GM21360 (cell line): ENCODE measurements around the gene VWA7.

ENCODE experiments used
- ATAC-seq: cut with Tn5 transposase; IDR thresholded peaks from one replicate; pipeline ENCODE4 v1.9.1; 2021; ENCODE audit warnings: mild to moderate bottlenecking, moderate library complexity; ENCODE audit not compliant: unreplicated experiment

The VWA7 gene

DNA sequence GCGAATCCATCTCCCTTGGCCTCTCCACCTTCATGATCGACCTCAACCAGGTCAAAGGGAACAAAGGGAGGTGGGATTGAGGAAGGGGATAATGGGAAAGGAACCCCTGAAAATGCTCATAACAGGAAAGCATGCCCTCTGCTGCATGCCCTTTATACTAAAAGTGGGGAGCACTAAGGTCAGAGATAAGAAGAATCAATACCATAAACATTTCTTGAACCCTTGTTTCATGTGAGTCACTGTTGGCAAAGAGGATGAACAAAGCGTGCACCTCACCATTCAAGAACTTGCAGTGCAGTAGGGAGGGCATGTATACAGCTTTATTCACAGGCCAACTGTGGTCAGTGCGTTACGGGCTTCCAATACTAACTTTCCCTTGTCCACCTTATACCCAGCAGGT lies 16.3 kb downstream of the VWA7 start:
- no peak for ATAC-seq

DNA sequence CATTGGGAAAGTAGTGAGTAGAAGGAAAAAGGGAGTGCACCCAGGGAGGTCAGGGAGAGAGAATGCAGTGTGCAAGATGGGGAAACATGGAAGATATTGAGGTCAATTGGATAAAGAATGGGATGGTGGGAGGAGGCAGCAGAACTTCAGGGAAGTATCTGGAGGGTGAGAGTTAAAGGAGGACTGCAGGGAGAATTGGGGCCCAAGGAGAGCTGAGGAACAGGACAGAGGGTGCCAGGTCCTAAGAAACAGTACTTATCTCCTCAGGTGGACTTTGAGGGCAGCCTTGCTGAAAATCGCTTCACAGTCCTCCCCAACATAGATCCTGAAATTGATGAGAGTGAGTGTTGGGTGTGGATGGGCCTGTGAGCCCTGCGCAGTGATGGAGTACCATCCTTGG lies 18.8 kb downstream of the VWA7 start:
- no peak for ATAC-seq

DNA sequence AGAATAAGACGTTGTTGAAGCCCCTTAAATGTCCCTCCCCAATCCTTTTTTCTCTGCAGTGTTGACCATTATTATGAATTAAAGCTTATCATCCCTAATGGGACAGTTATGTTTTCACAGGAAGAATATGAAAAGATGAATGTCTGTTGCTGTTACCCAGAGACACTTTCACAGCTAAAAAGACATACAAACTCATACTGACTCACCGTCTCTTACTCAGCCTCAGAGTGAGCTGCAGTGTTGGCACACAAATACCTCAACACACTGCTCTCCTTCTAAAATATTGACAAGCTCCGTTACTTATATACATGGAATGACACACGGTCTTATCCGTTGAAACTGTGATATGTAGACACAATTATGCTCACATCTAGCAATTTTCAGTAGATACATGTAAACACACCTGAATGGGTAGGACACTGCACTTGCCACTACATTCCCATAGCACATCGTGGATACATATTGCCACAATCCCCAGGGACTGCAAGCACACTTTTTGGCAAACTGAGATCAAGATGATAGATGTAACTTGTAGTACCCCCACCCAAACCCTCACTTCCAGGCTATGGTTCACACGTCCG lies 24.3 kb downstream of the VWA7 start:
- no peak for ATAC-seq

DNA sequence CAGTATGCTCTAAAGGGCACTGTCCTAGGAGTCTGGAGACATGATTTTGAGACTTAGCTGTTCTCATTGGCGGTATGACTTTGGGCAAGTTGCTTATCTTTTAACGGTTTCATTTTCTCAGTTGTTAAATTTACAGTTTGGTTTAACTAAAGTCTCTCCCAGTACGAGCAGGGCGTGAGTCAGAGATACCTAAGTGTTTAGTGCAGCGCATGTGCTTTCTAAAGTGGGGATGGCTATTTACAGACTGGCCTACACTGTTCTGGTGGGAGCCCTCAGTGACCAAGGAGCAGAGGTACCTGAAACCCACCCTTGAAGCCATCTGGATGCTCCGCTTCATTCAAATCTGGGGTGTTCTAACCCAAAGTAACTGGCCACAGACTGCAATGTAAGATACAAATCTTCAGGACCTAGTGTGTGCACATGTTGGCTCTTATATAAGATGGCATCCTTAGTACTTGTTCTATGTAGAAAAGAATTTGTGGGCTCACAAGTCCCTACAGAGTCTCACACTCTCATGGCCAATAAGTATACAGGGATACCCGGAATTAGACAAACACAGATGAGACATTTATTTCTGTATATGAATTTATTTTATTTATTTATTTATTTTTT lies 26.6 kb downstream of the VWA7 start:
- ATAC-seq, result no peak

DNA sequence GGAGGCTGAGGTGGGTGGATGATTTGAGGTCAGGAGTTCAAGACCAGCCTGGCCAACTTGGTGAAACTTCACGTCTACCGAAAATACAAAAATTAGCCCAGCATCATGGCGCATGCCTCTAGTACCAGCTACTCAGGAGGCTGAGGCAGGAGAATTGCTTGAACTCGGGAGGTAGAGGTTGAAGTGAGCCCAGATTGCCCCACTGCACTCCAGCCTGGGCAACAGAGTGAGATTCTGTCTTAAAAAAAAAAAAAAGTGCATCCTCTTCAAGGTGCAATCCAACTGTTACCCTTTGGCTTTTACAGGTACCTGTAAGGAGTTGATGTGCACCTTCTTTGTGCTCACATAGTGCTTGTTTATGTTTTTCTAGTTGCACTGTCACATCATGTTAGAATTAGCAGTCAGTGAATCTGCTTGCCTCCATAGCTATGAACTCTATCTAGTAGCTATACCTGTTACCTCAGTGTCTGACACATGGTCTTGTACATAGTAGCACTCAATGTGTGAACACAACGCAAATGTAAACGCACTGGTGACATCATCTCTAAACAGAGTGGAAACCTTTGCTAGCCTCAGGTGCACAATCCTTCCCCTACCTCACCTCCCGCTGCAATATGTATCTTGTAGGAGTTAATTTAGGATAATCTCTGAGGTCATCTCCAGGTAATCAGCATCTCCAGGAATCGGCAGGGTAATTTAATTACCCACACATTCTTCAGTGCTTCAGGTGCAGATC lies 27.7 kb downstream of the VWA7 start:
- ATAC-seq, result no peak

DNA sequence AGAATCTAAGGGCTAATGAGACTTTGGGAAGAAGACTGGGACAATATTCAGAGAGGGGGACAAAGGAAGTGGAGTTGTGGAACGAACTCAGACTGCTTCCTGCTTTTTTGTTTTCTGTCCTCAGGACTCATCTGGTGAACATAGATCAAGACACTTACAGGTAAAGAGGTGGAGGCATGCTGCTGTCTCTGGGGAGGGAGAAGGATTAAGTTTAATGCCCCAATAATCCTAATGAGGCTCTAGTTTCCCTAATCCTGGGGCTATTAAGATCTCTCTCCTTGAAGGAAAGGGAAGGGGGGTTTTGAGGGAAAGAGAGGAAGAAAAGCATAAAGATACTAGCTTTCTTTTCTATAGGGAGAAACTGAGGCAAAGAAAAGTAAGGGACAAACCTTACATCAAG lies 32.7 kb downstream of the VWA7 start:
- no peak for ATAC-seq

DNA sequence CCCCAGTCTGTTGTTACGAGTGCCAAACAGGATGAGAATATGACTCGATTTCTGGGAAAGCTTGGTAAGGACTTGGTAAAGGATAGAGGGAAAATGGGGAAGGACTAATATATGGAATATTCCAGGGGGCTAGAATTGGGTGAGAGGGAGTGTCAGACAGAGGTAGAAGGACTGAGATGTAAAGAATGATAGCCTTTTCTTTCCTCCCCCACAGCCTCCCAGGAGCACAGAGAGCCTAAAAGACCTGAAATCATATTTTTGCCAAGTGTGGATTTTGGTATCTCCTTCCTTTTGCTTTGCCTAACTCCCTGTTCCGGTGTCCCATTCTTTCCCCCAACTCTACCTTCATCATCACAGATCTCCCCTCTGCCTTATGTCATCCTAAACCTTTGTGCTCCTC lies 34.2 kb downstream of the VWA7 start:
- ATAC-seq, result no peak

DNA sequence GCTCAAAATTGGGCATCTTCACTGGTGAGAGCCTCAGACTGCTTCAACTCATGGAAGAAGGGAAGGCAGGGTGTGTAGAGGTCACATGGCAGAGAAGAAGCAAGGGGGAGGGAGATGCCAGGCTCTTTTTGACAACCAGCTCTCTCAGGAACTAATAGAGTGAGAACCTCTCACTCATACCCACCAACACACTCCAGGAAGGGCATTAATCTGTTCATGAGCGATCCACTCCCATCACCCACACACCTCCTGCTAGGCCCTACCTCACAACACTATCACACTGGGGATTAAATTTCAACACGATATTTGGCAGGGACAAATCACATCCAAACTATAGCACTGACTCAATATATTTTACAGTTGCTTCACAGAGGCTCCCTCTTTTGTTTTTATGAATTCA lies 35.3 kb downstream of the VWA7 start:
- ATAC-seq, result no peak

DNA sequence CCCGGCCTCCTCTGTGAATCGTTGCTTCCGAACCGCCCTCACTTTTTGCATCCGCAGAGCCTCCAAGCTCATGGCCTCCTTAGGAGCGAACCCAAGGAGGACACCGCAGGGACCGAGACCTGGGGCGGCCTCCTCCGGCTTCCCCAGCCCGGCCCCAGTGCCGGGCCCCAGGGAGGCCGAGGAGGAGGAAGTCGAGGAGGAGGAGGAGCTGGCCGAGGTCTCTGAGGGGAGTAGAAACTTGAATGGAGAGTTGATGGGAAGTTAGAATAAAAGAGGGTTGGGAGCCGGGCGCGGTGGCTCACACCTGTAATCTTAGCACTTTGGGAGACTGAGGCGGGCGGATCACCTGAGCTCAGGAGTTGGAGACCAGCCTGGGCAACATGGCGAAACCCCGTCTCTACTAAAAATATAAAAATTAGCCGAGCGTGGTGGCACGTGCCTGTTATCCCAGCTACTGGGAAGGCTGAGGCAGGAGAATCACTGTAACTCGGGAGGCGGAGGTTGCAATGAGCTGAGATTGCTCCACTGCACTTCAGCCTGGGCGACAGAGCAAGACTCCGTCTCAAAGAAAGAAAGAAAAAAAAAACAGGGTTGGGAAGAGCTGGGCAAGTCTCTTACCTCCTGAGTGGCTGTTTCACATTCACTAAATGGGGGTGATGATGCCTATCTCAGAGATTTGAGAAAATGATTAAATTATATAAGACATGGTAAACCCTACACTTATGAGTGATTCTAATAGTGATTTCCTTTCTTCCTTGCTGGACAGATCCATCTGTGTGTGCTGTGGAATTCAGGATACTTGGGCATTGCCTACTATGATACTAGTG lies 36.5 kb downstream of the VWA7 start:
- ATAC-seq, result no peak

DNA sequence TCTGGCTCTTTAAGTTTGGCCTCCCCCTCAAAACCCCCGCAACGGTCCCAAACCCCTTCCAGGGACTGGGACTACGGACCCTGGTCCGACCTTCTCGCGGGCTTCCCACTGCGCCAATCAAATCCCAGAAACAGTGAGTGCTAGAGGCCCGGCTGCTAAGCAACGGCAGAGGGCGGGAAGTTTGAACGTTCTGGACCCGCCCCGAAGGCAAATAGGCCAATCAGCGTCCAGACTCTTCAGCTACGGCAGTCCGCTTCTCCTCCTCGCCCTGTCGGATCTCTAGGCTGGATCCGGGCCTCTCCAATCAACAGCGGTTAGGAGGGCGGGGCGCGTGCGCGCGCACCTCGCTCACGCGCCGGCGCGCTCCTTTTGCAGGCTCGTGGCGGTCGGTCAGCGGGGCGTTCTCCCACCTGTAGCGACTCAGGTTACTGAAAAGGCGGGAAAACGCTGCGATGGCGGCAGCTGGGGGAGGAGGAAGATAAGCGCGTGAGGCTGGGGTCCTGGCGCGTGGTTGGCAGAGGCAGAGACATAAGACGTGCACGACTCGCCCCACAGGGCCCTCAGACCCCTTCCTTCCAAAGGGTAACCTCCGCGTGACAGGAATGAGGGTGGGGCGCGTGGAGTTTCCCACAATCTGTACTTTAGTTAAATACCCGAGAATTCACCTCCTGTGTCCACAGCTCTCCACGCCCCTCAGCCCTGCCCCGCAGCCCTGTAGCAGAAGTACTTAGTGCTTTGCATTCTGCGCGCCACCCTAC lies 37.3 kb downstream of the VWA7 start, which contains the start of gene MSH5:
Gene MSH5 (plus strand): TSS at position 367 of the 758 bp plus-strand sequence. CDS start 462 bp downstream, outside the sequence.
- peak; percentile 62 for ATAC-seq

DNA sequence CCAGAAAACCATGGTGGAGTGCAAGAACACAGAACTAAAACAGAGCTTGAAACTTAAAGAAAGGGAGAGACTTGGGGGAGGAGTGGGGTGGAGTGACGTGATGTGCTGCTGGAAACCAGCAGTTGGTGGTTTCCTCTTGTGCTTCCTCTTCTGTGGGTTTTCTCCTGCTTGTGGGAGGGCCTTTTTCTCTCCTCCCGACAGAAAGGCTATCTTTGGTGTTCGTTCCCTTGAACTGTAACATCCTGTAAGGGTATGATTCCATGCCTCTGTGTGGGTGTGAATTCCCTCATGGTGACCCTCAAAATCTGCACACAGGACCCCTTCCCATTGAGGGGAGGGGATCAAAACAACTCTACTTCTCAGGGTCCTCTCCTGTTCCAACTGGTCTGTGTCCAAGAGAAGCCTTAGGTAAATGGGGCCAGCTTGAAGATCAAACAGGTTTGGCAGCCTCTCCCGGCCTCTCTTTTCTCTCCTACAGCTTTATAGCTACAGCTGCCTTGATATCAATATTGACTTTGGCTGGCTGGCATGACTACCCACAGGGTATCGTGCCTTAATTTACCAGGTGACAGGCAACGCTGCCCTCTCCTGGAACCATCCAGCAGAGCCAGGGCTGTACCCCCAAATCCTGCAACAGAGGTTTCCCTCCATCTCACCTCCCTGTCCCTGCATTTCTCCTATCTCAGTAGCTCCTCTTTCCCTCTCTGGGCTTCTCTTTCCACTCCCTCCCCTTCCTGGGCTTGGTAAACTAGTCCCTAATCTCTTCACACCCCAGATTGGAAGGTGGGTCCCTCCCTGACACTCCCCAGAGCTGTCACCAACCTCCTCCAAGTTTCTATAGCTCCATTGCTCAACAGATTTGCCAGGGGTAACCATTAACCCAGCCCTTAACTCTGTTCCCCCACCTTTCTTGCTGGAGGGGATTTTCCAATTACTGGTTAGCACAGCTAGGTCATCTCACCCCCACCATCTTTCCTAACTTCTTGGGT lies 38.8 kb downstream of the VWA7 start:
- no peak for ATAC-seq

DNA sequence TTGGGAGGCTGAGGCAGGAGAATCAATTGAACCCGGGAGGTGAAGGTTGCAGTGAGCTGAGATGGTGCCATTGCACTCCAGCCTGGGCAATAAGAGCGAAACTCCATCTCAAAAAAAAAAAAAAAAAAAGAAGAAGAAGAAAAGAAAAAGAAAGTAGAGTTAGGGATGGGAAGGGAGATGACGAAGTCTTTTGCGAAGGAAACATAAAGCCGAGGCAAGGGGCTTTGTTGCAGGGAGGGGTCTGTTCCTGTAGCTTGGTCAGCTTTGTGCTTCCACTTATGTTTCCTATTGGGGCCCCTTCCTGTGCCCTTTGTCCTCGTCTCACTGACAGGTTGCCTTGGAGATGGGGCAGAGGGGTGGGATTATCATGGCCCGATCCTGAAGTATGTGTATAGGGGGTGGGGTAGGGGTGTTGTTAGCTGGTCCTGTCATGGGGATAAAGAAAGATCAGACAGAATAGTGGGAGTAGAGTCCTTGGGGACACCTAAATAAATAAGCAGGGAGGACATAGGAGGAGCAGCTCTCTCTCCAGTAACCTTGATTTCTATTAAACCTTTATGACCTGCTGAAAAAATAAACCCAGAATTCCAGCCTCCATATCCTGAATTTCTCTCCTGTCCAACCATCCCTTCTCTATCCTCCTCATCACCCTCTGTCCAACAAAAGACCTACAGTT lies 39.7 kb downstream of the VWA7 start:
- ATAC-seq, result no peak

DNA sequence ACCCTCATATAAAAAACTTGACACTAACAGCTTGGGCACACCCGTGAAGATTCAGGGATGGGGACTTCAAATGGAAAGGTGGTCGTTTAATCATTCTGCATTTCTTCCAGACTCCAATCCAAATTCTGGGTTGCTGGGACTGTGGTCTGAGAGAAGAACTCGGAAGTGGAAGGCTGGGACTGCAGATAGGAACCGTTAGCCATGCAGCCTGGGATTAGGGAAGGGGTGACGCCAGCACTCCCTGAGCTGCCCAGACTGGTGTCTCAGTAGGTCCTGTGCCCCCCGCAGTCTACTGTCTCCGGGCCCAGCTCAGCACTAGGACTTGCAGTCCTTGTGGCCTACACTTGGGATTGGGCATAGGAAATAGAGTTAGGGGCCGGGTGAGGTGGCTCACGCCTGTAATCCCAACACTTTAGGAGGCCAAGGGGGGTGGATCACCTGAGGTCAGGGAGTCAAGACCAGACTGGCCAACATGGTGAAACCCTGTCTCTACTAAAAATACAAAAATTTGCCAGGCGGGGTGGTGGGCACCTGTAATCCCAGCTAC lies 40.3 kb downstream of the VWA7 start:
- no peak for ATAC-seq

DNA sequence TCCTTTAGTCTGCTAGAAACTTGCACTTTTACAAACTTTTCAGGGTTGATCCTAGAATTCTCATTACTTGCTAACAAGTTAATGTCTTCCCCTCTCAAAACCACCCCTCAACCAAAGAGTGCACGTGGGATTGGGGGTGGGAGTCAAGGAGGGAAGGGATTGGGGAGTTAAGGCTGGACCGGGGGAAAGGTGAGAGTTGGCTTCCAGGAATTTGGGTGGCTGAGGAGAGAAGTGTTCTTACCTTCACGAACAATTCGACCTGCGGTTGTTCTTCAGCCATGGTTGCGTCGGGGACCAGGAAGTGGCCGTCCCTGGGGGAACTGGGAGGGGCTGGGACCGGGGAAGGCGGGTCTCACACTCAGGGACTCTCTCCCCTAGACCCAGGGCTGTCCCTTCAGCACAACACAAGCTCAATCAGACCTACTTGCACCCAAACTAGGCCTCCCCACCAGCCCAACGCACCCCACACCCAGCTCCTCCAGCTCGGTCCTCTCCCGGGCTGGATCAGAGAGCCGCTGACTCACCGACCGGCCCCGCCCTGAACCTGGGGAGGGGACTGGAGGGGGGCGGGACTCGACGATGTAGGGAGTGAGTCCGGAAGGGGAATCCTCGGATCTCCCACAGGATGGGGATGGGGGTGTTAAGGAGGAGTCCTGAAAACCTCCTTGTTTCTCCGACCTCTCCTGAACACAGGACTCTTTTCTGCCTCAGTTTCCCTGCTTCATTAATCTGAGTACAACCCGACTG lies 40.9 kb downstream of the VWA7 start, which contains the start of gene CLIC1:
Gene CLIC1 (minus strand): TSS at position 510 of the 747 bp plus-strand sequence. CDS start 230 bp downstream, at position 280.
- no peak for ATAC-seq

DNA sequence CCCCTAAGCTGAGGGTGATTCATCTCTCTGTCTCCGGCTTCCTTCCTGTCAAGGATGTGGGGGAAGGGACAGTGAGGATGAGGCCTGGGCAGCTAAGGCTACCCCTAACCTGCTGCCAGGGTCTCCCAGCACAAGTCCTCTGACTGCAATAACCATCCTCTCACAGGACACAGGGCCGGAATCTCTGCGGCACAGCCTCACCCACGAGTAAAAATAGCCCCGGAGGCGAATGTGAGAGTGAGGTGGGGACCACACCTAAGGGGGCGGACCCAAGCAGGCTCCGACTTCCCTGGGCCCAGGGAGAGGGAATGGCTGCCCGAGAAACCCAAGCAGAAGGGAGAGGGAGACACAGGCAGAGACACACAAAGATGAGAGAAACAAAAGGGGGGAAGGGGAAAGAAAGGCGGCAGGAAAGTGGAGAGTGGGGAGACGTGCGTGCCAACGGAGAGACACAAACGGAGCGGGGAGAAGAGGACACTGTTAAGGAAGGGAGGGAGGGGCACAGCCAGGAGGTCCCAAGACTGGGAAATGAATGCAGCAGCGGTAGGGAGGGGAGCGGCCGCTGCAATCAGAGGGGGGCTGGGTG lies 42.2 kb downstream of the VWA7 start:
- no peak for ATAC-seq

DNA sequence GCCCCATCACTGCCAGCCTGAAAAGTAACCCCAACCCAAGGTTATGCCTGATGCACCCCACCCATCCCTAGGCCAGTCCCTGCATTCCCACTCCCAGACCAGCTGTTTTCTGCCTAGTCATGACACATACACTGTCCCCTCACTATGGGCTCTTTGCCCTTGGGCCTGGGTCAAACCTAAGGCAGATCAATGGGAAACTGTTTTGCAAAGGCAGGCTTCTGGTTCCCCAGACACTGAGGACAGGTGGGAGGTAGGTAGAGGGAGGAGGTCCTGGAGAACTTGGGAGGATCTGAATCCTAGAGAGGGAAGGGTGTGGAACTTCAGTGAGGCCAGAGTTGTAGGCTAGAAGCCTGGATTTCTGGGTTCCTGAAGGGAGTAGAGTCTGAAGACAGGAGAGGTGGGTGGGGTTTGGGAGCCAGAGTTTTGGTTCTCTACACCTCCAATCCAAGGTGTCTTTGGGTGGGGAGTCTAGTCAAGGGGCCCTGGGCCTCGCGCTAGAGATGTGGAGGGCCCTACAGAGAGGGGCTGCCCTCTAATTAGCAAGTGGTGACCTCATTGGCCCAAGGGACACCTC lies 42.8 kb downstream of the VWA7 start:
- ATAC-seq, result no peak

DNA sequence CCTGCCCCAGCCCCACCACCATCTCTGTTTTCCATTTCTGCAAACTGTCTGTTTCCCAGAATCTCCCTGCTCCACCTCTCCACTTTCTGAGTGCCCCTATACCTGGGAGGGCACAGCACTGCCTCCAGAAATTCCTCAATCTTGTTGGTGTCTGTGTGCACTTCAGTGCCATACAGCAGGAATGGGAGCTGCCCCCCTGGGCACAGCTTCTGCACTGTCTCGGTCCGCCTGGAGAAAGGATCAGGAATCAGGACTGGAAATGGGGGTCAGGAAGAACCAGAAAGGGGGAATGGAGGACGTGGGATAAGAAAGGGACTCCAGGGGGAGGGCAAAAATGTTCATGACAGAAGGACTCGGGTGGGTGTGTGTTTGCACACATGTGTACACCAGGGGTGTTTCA lies 43.4 kb downstream of the VWA7 start:
- no peak for ATAC-seq
